ENCODE measurements around the gene ELANE.
"Not testable (repeated sequence)": the region's sequence is repeated elsewhere in the genome, so short reads cannot be mapped to it uniquely, and the experiment has no call there.

The ELANE gene

DNA sequence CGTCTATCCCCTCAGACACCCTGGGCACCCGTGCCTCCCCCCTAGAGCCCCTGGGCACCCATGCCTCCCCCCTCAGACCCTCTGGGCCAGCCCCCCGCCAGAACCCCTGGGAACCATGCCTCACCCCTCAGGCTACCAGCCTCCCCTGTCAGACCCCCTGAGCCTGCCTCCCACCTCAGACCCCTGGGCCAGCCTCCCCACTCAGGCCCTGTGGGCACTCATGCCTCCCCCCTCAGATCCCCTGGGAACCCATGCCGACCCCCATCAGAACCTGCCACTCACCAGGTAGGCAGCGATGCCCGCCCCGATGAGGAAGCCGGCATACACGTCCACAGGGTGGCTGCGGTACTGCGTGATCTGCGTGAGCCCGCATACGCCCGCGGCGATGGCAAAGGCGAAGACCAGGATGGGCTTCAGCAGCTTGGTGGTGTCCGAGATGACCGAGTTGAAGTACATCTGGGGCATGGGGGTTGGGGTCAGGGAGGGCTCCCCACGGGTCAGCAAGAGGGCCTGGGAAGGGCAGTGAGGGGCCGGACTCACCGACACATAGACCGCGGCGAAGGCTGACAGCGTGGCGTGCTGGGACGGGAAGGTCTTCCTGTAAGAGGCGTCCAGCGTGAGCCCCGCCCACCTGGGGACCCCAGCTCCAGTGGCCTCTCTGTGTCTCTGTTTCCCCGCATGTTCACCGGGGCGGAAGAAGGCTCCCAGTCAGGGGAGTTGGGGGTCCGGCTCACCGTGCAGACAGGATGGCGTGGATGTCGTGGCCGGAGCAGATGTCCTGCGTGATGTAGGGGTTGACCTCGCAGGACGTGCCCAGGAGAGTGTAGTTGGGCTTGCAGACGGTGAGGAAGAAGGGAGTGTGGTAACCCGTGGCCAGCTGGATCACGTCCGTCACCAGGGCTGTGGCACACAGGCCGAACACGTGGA lies 37.7 kb upstream of the ELANE start:
- no peak for DNase-seq

DNA sequence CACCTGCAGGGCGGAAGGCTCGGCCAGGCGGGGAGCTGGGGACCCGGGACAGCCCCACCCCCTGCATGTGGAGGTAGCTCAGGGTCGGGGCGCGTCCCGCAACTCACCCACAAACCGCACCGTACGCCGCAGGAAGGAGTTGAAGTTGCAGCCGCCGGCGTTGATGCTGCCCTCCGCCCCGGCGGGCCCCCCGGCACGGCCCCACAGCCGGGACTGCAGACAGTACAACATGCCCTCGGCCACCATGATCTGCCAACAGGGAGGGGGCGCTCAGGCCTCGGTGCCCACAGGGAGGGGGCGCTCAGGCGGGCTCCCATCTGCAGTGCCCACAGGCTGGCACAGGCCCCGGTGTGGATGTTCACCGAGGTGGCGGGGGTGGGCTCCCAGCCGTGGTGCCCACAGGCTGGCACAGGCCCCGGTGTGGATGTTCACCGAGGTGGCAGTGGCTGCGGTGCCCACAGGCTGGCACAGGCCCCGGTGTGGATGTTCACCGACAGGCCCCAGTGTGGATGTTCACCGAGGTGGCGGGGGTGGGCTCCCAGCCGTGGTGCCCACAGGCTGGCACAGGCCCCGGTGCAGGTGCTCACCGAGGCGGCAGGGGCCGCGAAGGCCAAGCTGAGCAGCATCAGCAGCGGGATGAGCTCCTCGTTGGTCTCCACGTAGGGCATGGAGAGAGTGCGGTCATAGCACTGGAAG lies 36.9 kb upstream of the ELANE start:
- DNase-seq: no peak

DNA sequence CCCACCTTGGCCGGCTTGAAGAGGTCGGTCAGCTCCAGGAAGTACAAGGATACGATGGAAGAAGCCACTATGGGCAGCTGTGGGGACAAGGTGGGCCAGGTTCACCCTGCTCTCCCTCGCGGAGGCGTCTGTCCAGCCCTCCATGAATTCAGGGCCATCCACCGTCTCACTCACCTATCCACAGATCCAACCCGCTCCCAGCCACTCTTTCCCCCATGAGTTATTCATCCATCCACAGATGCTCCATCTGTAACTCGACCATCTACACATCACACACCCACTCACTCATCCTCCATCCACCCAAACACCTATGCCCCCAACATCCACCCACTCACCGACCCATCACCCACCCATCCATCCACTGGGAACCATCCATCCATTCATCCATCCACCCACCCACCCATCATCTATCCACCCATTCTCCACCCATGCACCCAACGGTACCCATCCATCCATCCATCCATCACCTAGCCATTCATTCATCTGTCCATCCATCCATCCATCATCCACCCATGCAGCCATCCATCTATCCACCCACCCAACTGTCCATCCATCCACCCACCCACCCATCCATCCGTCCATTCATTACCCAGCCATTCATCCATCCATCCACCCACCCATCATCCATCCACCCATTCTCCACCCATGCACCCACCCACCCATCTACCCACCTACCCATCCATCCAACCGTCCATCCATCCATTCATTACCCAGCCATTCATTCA lies 36.2 kb upstream of the ELANE start:
- DNase-seq: no peak

DNA sequence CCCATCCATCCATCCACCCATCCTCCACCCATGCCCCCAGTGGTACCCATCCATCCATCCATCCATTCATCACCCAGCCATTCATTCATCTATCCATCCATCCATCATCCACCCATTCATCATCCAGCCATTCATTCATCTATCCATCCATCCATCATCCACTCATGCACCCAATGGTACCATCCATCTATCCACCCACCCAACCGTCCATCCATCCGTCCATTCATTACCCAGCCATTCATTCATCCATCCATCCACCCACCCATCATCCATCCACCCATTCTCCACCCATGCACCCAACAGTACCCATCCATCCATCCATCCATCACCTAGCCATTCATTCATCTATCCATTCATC lies 35.6 kb upstream of the ELANE start:
- no peak for DNase-seq

DNA sequence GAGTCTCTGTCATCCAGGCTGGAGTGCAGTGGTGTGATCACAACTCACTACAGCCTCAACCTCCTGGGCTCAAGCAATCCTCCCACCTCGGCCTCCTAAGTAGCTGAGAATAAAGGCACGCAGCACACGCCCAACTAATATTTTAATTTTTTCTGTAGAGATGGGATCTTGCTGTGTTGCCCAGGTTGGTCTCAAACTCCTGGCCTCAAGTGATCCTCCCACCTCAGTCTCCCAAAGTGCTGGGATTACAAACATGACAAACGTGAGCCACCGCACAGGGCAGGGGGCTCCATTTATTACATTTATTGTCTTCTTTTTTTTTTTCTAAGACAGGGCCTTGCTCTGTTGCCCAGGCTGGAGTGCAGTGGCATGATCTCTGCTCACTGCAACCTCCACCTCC lies 31.9 kb upstream of the ELANE start:
- not testable (repeated sequence) for DNase-seq

DNA sequence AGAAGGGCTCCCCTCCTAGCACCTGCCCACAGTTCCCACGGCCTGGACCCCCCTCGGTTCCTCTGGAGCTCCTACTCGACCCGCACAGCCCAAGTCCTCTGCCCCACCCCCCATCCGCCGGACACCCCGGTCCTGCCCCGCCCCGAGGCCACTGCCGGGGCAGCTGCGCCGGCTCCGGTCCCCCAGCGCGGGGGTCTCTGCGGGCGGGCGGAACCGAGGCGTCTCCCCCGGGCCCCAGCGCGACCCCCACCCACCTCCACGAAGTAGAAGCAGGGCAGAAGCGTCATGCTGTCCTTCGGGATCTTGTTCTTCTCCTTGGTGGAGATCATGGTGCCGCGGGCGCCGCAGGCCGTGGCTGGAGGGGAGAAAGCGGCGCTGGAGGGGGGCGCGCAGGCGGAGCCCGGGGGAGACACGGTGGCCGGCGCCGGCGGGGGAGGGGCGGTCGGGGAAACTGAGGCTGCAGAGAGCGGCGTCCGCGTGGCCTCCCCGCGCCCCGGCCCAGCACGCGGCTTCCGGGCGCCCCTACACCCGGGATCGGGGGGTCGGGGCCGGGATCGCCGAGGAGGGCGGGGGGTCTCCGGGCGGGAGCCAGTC lies 30.8 kb upstream of the ELANE start:
- no peak for DNase-seq

DNA sequence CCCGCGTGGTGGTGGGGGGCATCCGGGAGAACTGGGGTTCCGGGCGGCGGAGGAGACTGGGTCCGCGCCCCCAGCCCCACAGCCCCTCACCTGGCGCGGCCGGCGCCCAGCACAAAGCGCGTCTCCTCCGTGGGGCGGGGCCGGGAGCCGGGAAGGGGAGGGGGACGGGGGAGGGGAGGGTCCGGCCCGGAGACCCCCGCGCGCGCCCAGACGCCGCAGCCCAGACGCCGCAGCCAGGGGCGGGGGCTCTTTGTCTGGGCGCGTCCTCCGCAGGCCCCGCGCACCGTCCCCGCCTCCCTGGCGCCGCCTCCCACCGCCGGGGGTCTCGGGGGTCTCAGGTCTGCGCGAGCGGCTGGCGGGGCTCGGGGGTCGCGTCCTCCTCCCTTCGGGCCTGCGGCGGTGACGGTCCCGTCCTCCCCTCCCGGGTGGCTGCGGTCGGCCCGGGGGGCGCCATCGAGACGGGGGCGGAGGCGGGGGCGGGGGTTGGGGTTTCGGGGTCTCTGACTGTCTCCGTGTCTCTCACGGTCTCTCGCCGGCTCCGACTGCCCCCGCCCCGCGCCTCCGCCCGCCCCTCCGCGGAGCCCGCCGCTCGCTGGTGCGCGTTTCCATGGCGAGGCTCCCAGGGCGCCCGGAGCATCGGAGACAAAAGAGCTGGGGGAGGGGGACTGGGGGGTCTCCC lies 30.1 kb upstream of the ELANE start, which contains the start of gene PLPPR3:
Gene PLPPR3, minus strand, starts transcription at position 131 of the 679 bp plus-strand sequence. CDS start 396 bp downstream, outside the sequence.
- no peak for DNase-seq

DNA sequence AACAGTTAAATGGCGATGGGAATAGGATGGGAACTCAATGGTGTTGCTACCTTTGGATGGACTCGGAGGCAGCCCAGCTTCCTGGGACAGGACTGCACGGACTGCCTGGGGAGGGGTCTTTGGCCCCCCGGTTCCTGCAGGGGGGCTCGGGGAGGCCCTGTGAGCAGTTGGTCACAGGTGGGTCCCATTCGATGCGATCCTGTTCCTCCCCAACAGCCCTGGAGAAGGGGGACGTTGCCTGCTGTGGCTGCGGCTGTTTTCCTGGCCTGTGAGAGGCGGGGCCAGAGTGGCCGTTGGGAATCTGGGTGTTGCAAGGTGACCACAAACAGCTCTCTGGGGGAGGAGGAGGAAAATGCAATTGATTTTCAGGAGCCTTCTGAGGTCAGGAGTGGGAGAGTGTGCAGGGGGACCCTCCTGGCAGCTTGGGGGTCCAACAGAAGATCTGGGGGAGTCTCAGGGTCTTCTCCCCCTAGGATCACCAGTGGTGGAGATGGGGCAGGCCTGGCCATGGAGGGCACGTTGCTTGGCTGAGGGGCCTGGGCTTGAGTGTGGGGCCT lies 28.5 kb upstream of the ELANE start:
- DNase-seq: no peak

DNA sequence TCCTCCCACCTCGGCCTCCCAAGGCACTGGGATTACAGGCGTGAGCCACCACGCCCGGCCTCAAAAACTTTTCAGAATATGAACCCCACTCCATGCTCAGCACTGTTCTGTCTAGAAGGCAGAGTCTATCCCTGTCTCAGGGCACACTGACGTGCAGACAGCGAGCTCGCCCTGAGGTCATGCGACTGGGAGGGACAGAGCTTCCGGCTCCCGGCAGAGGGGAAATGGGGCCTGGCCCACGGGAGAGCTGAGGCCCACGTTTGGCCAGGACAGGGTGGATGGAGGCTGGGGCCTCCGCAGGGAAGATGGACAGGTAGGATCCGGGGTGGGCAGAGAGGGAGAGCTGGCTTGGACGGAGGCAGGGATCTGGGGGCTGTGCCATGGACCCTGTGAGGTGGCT lies 27.2 kb upstream of the ELANE start:
- DNase-seq: no peak

DNA sequence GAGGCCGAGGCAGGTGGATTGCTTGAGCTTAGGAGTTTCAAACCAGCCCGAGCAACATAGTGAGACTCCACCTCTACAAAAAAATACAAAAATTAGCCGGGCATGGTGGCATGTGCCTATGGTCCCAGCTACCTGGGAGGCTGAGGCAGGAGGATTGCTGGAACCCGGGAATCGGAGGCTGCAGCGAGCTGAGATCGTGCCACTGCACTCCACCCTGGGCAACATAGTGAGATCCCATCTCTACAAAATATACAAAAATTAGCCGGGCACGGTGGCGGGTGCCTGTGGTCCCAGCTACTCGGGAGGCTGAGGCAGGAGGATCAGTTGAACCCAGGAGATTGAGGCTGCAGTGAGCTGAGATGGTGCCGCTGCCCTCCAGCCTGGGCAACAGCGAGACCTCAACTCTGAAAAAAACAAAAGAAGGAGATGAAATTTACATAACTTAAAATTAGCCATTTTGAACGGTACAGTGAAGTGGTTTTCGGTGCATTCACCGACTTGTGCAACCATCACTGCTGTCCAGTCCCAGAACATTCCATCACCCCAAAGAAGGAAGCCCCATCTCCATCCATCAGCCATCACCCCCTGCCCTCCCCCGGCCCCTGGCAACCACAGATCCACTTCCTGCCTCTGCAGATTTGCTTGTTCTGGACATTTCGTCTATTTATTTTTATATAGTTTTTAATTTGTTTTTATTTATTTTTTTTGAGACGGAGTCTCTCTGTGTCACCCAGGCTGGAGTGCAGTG lies 26.0 kb upstream of the ELANE start:
- no peak for DNase-seq

DNA sequence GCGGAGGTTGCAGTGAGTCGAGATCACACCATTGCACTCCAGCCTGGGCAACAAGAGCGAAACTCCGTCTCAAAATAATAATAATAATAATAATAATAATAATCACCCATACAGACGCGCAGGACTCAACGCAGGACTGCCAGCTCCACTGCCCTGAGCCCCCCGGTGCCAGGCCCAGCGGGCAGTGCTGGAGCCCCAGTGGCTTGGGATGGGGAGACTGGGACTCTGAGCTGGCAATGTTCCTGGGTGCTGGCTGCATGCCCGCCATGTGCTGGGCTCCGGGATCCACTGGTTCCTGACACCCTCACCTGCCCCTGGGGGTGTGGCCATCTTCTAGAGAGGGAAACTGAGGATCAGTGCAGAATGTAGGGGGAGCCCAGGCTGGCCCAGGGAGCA lies 24.8 kb upstream of the ELANE start:
- no peak for DNase-seq

DNA sequence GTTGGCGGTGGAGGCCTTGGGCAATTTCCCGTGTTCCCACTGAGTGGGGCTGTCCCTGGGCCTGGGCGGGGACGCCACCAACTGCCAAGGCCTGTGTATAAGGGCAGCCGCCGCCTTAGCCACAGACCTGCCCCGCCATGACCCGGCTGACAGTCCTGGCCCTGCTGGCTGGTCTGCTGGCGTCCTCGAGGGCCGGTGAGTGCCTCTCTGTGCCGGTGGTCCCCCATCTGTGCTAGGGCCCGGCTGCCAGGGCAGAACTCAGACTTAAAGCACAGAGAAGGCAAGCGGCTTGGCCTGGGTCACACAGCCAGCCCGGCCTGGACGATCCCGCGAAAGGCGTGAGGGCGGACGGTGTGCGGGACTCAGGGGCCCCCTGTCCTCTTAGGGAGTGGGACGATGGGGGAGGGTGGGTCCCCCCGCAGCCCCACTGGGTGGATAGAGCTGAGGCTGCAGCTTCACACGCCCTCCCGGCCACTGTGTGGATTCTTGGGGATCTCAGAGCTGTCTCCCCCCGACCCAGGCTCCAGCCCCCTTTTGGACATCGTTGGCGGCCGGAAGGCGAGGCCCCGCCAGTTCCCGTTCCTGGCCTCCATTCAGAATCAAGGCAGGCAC lies 24.3 kb upstream of the ELANE start, which contains the start of gene AZU1:
Gene AZU1, plus strand, starts transcription at position 128 of the 612 bp plus-strand sequence. Its CDS starts 10 bp downstream, at position 138.
- DNase-seq: no peak

DNA sequence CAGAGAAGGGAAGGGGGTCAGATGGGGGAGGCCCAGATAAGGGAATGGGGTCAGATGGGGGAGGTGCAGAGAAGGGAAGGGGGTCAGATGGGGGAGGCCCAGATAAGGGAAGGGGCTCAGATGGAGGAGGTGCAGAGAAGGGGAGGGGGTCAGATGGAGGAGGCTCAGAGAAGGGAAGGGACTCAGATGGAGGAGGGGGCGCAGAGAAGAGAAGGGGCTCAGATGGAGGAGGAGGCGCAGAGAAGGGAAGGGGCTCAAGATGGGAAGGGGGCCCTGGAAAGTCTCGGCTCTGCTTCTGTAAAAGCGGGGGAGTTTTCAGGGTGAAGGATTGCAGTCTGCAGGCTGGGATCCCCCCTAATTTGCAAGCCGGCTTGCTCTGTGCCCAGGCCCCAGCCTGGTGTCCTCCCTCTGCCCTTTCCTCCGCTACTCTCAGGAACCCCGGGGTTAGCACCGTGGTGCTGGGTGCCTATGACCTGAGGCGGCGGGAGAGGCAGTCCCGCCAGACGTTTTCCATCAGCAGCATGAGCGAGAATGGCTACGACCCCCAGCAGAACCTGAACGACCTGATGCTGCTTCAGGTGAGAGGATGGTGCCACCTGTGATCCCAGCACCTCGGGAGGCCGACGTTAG lies 22.9 kb upstream of the ELANE start:
- DNase-seq: no peak

DNA sequence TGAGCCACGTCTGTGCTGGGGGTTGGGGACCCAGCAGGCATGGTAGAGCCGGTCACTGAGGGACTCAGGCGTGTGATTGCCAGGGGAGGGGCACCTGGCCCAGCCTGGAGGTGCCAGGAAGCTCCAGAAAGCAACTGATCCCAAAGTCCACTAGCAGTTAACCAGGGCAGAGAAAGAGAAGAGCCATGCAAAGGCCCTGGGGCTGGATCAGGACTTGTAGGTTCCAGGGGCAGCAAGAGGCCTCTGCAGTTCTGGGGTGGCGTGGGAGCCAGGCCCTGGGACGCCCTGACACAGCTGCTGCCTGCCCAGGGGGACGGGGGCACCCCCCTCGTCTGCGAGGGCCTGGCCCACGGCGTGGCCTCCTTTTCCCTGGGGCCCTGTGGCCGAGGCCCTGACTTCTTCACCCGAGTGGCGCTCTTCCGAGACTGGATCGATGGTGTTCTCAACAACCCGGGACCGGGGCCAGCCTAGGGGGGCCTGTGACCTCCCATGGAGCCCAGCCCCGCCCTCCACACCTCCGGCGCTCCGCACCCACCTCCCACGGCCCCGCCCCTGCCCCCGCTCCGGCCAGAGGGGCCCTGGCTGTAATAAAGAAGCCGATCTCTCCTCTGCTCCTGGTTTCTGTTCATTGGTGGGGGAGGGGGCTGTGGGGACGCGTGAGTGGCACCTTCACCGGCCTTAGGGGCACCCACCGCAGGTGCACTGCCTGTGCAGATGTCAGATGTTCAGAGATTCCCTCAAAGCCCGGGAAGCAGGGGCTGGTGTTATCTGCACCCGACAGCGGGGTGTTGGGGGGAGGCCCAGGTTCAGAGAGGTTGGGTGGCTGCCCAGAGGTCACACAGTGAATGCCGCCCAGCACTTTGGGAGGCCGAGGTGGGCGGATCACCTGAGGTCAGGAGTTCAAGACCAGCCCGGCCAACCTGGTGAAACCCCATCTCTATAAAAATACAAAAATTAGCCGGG lies 20.4 kb upstream of the ELANE start:
- no peak for DNase-seq

DNA sequence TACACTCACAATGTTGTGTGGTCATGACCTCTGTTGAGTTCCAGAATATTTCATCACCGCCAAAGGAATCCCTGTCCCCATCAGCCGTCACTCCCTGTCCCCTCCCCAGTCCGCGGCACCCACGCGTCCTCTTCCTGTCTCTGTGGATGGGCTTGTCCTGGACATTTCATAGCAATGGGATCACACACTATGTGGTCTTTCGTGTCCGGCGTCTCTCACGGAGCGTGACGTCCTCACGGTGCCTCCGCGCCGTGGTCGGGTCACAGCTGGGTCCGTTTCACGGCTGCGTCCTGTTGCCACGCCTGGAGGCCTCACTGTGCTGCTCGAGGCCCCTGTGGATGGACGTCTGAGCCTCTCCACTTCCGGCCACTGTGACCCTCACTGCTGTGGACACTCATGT lies 17.9 kb upstream of the ELANE start:
- no peak for DNase-seq

DNA sequence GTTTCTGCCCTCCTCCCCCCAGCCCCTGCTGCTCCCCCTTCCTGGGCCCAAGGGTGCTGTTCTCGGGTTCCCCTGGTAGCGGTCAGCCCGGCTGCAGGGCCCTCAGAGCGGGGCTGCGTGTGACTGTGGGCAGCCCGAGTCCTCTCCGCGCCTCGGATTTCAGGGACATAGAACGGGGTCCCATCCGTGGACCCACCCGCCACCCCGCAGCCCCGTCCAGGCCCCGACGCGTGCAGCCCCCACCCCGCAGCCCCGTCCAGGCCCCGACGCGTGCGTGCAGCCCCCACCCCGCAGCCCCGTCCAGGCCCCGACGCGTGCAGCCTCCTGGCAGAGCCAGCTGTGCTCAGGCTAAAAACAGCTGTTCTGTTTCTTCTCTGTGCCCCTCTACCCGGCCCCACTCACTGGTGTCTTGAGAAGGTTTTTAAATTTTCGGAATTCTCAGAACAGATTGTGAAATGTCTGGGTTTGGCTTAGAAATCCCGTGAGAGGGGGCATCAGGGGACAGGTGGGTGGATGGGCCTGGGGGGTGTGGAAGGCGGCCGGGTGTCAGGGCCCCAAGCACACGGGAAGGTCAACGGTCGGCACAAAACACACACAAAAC lies 16.8 kb upstream of the ELANE start:
- no peak for DNase-seq

DNA sequence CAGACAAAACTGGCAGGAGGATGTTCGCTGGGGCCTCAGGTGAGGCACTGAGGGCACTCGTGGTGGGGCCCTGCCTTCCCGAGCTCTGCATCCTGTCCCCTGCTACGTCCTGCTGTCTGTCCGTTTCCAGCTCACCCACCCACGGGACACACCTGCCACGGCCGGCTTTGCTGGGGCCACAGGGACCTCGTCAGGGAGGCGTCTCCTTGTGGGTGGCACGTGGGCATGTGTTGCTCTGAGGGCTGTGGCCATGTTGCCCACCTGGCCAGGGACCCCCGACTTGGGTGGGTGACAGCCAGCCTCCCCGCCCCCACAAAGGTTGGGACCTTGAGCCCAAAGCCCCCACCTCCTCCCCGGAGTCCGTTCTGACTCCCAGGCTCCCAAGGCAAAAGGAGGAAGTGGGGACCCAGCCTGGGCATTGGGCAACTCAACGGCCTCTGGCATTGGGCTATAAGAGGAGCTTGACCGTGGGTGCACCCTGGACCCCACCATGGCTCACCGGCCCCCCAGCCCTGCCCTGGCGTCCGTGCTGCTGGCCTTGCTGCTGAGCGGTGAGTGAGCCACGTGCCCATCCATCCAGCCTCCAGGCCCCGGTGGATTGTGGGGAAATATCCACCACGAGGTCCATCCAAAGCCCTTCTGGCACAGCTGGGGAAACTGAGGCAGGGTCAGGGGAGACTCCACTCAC lies 11.4 kb upstream of the ELANE start, which contains the start of gene PRTN3:
Gene PRTN3, plus strand, starts transcription at position 481 of the 688 bp plus-strand sequence. Its CDS starts 10 bp downstream, at position 491.
- DNase-seq: peak; percentile 35

DNA sequence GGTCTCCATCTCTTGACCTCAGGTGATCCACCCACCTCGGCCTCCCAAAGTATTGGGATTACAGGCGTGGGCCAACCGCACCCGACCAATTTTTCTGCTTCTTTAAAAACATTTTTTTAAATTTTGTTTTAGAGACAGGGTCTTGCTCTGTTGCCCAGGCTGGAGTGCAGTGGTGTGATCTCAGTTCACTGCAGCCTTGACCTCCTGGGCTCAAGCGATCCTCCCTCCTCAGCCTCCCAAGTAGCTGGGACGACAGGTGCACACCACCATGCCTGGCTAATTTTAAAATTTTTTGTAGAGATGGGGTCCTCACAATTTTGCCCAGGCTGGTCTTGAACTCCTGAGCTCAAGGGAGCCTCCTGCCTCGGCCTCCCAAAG lies 9.3 kb upstream of the ELANE start:
- not testable (repeated sequence) for DNase-seq
